ENCODE data around the gene PAN3.

- TF ChIP-seq CTCF (IDR thresholded peaks at IDR 0.05 in 4 of 5, conservative IDR thresholded peaks at IDR 0.05 in 1 of 5) (no peak), POLR2A (IDR thresholded peaks at IDR 0.05) (no peak)
Measured at GRCh38 chr13:28286263-28286662, 147.9 kb downstream of the PAN3 start.
